GM21381 (cell line): ENCODE data around the gene RNF207.

ENCODE experiments used
- ATAC-seq: cut with Tn5 transposase; IDR thresholded peaks from one replicate; pipeline ENCODE4 v1.9.1; 2021; ENCODE audit warnings: mild to moderate bottlenecking, moderate library complexity; ENCODE audit not compliant: unreplicated experiment

Gene RNF207

DNA sequence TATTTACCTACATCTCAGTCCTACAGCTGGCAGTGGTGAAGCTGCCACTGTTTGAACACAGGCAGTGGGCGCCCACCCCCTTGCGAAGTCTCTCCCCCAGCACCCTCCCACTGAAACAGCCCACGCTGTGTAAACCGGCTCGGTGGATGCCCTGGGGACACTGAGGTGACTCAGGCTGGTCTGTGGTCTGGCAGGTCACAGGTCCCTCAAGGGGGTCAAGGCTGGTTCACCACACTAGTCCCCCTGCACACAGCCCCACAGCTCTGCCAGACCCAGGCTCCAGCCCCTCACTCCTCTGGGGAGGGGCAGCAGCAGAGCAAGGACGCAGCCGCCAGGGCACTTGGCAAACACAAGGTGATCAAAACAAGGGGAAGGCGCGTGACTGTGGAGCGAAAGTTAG, 33.4 kb upstream of the RNF207 start:
- no peak for ATAC-seq

DNA sequence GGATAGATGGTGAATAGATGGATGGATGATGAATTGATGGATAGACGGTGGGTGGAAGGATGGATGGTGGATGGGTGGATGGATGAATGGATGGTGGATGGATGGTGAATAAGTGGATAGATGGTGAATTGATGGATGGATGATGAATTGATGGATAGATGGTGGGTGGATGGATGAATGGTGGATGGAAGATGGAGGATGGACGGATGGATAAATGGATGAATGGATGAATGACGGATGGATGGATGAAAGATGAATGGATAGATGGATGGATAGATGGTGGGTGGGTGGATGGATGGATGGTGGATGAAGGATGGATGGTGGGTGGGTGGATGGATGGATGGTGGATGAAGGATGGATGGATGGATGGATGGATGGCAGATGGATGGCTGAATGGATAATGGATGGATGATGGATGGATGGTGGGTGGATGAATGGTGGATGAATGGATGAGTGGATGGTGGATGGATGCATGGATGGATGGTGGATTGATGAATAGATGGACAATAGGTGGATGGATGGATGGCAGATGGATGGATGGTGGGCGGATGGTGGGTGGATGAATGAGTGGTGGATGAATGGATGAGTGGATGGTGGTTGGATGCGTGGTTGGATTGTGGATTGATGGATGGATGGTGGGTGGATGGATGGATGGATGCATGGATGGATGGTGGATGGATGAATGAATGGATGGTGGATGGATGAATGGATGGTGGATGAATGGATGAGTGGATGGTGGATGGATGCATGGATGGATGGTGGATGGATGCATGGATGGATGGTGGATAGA, 31.1 kb upstream of the RNF207 start:
- no peak for ATAC-seq

DNA sequence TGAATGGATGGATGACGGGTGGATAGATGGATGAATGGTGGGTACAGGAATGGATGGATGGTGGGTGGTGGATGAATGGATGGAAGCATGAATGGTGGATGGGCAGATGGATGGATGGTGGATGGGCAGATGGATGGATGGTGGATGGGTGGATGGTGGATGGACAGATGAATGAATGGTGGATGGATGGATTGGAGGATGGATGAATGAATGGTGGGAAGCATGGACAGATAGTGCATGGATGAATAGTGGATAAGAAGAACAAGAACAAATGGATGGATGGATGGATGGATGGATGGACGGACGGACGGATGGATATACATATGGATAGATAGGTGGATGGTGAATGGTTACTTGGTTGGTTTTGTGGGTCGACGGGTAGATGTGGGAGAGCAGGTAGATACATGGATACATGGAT, 30.5 kb upstream of the RNF207 start:
- no peak for ATAC-seq

DNA sequence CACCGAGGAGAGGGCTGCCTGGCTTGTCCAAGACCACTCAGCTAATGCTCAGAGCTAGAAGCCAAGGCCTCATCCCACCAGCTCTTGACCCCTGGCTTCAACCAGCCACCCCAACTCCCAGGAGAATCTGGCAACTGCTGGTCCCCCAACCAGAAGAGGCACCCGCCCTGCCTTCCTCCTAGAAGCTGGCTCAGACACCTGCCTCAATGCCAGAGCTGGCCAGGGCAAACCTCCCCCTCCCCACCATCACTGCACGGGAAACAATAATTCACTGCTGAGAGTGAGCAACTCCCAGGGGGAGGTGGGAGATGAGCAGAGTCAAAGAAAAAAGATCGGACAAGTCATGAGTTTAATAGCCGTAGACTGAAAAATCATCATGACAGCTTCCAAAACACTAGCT, 29.1 kb upstream of the RNF207 start:
- no peak for ATAC-seq

DNA sequence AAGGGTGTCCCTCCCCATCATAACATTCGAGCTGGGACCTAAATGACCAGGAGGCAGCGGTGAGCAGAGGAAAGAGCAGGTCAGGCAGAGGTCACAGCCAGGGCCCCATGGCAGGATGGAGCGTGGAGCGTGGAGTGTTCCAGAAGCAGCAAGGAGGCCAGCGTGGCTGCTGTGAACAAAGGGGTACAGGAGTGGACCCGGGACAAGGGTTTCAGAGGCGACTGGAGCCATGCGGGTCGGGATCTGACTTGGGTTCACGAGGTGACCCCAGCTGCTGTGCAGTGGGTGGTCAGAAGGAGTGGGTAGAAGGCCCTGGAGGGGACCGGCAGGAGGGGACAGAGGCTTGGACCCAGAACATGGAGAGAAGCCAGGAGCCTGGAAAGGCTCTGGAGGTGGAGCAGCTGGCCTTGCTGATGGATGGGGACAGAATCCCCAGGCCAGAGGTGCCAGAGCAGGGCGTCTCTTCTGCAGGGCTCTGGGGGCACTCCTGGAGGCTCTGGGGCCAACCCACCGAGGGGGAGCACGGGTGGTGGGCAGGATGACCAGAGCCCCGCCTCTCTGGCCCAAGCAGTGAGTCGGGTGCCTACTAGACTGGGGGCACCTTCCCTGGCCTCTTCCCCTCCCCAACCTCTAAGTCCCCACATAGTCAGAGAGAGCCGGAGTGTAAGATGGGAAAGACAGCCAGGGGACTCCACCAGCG, 28.1 kb upstream of the RNF207 start:
- no peak for ATAC-seq

DNA sequence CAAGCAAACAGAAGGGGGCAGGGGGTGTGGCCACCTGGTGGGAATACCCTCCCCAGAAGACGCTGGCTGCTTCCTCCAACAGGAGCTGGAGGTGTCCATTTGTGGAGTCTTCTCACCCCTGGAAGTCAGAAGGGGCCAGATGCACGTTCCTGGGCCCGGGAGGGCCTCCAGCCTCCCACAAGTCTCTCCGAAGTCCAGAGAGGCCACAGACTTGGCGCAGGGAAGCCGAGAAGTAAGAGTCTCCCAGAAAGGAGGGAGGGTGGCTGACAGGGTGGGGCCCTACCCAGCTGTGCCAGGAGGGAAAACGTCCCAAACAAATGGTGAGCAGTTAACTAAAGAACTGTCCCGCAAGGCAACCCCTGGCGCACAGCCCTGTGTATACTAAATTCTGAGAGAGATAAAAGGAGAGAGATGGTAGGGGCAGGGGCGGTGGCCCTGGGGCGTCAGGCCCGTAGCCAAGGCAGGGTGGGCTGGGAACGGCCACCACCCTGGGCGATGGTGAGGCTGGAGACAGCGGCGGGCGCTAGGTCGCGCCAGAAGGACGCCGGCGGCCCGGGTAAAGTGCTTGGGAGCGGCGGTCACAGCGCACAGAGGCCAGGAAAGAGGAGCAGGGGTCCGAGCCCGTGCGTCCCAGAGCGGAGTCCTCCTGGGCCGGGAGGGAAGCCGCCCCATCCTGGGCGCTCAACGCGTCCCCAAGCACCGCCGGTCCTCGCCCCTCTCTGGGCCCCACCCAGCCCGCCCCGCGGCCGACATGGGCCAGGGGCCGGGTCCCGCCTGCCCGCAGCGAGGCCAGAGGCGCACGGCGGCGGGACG, 27.0 kb upstream of the RNF207 start:
- no peak for ATAC-seq

DNA sequence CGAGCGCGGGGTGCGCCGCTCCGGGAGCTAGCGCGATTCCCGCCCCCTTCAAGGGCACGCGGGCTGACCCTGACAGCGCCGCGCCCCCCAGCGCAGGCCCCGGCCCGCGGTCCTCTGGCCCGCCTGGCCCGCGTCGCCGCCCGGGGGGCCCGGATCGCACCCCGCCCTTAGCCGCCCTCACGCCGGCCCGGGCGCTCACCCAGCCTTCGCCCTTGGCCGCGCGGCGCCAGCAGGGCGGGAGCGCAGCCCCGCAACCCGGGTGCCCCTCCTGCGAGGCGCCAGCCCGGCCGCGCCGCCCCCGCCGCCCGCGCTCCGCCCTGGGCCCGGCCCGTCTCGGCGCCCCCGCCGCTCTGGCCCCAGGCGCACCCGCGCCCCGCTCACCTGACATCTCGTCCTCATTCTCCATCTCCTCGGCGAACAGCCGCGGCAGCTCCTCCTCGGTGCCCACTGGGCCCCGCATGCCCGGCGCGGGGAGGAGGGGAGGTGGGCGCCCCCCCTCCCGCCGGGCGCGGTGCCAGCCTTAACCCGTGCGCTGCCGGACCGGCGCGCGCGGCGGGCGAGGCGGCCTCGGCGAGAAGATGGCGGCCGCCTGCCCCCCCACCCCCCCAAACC, 26.2 kb upstream of the RNF207 start:
- ATAC-seq: no peak

DNA sequence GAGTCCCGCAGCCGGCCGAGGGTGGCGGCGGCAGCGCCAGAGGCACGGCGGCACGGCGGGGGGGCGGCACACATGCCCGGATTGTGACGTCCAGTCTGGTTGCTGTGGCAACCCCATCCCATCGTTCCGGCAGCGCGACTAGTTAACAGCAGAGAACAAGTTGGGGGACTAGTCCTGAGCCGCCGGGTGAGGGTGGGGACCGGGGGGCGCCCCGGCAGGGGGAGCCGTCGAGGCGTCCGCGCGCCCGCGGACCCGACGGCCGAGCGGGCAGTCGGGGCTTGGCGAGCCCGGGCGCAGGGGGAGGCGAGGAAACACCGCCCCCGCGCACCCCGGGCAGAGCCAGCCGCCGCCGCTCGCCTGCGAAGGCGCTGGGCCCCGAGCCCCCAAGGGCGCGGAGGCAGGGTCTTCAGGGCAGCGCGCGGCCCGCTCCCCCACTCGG, 25.6 kb upstream of the RNF207 start, which contains the start of gene CHD5:
Gene CHD5, minus strand, starts transcription at position 54 of the 439 bp plus-strand sequence. CDS start 298 bp downstream, outside the sequence.
- no peak for ATAC-seq

DNA sequence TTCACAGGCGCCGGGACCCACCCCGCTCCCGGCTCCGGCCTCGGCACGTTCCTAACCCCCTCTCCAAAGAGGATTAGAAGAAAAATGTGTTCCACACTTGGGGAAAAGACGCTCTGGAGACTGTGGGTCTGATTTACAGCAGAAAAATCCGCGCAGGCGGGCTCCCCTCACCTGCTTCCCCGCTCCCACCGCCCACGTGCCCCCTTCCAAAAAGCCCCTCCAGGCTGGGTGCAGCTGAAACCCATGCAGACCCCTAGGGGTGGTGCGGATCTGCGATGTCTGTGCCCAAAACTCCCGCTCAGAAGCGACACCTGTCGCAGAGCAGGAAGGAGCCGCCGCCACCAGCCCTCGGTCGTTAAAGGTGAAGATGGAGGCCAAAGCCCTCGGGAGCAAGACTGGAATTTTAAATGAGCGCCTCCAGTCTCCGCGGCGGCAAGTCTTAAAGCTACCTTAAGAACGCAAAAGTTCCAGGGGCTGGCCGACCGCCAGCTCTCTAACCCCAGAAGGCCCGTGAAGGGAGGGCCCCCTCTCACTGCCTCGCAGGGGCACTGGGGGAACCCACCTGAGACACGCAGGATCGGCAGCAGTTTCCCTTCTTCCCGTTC, 25.1 kb upstream of the RNF207 start:
- ATAC-seq: no peak

DNA sequence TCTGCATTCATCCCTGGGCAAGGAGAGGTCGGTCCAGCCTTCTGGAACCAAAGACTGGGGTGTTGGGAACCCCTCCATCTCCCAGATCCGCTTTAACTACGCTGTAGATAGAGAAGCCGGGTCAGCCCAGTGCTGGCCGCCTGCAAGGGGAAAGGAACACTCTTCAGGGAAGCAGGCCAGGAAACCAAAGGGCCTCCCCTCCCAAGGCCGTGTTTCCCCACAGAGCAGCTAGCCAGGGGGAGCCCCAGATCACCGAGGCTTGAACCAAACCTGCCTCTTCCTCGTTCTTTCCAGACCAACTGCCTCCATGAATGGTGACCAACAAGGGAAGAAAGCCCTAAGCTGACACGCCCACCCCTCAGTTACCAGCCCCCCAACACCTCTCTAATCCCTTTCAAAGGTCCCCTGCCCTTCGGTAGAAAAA, 24.6 kb upstream of the RNF207 start:
- no peak for ATAC-seq

DNA sequence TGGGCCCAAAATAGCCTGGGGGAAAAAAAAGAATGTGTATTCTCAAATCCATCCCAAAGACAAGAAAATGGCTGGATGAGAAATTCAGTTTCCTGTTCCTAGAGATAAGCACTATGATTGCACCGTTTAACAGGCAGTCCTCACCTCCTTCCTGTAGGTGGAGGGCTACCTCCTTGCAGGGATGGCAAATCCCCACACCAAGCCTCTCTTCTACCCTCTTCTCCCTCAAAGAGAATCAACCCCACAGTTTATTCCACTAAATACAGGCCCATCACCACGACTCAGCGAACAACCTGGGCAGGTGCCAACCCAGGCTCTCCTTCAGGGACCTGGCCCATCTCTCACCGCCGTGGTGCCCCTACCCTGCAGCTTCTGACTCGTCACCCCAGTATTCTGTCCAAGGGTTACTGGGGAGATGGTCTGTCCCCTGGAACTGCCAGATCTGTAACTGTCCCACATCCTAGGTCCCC, 22.4 kb upstream of the RNF207 start:
- ATAC-seq: no peak

DNA sequence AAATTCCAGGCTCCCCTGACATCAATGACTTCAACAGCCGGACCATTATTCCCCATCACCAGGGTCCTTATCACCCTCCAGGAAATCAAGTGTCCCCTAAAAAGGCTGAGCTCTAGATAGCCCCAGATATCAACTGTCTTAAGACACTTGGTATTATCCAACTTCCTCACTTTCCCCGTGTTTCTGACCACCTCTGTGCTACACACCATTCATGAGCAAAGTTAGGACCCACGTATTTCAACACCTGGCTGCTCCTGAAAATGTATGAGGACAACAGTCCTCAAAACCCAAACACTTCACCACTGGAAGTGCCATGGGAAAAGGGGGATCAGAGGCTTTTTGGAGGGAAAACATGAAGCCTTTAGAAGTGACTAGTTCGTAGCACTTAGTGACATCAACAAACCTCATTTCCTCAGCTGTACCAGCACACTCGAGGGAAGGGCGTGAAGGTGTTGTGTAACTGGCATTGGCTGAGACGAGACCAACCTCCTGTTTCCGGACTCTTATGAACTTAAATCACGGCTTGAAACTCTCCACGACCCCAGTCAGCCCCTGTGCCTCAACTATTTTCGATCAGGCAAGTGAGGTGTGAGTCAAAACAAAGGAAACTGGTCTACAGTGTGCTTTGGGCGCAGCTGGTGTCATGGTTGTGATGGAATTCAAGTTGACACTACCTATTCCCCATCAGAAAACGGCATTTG, 21.7 kb upstream of the RNF207 start:
- ATAC-seq: no peak

DNA sequence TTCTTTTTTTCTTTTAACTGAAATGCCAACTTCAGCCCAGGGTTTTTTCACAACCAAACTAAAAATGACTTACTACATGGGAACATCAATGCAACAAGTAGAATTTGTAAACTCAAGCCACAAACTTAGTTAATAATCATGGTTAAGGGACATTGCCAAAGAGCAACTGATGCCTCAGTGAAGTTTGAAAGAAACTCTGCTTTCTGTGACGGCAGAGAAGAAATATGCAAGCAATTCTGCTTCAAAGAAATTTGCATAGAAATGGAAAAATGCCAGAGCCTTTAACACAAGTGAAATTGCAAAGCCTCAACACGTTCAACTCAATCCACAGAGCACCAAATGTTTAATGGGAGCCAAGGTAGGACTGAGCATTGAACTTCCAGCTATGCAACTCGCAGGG, 20.8 kb upstream of the RNF207 start:
- ATAC-seq: no peak

DNA sequence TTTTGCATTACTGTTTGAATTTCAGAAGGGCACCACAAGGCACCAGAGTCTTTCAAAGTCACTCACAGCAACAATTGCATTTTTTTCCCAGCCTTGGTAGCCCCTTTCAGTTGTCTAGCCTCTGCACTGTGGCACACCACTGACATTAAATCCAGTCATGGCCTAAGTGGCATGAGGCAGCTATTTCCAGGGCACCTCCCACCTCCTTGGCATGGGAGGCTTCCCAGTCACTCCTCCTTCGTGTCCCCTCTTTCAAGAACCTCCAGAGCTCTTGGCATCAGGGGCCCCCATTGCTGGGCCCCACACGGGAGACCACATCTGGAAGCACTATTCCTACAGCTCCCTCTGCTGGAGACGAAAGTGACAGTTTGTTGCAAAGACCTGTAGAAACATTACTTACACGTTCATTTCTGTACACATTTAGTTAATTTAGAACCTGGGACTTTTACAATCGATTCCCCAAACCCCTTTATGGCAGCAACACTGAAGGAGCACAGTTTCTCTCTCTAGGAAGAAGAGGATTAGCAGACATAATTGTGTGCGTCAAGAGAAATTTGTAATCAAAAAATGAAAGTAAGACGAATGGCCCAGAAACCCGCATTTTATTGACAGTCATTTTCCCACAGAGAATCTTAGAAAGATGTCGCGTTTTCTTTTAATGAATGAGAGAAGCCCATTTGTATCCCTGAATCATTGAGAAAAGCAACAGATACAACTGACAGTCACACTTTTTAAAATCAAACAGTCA, 20.1 kb upstream of the RNF207 start:
- no peak for ATAC-seq

DNA sequence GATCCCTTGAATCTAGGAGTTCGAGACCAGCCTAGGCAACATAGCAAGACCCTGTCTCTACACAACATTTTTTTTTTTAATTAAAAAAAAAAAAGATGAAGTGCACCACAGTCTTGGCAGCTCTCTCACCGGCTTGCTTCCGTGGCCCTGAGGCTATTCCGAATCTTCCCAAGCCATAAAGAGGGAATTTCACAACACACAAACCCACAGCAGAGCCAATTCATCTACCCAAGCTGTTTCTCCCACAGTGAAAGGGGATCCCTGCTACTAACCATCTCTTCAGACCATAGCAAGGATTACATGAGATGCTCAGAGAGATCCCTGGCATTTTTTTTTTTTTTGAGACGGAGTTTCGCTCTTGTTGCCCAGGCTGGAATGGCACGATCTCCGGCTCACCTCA, 17.5 kb upstream of the RNF207 start:
- ATAC-seq: no peak

DNA sequence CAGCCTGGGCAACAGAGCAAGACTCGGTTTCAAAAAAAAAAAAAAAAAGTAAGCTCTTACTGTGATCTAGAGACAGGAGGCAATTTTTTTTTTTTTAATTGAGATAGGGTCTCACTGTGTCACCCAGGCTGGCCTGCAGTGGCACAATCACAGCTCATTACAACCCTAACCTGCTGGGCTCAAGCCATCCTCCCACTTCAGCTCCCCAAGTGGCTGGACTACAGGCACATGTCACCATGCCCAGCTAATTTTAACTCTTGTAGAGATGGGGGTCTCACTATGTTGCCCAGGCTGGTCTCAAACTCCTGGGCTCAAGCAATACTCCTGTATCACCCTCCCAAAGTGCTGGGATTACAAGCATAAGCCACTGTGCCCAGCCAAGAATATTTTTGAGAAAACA, 14.0 kb upstream of the RNF207 start:
- ATAC-seq: no peak

DNA sequence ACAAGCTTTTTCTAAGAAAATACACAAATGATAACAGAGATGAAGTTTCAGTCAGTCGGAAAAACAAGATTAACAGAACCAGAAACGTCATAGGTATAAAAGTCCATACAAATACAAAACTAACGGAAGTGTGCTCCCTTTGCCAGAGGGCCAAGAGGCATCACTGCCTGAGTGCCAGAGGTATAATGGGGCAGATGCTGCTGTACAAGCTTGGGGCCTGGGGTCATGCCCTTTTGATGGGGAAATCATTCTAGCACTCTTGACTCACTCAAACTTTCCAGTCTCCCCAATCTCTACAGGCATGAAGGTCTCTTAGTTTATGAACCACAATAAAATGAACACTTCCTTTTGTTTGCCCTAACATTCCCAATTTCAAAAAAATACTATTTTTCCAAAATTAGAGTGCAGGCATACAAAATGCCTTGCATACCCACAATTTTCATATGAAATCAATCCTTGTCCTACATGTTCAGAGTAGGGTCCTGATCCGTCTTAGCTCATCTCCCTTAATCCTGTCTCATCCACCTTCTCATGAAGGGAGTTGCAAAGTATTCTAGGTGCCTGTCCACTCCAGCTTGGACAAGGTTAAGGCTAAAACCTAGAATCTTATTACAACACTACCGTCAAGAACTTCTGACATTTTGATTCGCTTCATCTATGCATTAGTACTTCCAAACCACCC, 8.0 kb upstream of the RNF207 start:
- ATAC-seq: no peak

DNA sequence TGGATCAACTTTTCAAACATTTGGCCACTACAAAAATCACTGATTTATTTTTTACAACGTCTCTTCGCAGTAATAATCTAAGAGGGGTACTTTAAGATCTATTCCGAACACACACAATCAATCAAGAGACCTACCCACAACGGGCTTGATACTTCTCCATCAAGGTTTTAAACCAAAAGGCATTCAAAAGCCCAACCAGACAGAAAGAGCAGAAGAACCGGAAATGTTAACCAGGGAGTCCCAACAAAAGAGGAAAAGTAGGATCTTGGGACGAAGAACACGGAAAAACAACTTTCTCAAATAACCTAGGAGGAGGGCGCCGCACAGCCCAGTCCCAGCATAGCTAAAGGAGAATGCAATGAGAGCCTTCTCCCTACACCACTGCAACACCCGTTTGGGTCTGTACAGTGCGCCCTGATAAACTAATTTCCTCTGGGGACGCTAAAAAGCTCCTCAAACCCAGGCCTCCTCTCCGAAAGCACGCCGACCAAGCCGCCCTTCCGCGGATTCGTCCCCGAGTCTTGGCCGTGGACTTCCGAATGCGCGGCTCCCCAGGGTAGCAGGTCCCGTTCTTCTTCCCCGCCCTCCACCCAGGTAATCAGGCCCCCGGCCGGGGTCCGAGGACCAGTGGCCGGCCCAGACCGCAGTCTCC, 7.1 kb upstream of the RNF207 start:
- peak; percentile 26 for ATAC-seq
